NCI-H2227 treated with DMSO at 0.1 percent for 48 hours (cell line): Measurements from ENCODE around the gene FXYD3.
"Not testable (repeated sequence)": the region's sequence is repeated elsewhere in the genome, so short reads cannot be mapped to it uniquely, and the experiment has no call there.

ENCODE experiments used
- DNase-seq: peaks from one replicate; lab custom pipeline; 2025; lab: John Stamatoyannopoulos, UW

Gene FXYD3

DNA sequence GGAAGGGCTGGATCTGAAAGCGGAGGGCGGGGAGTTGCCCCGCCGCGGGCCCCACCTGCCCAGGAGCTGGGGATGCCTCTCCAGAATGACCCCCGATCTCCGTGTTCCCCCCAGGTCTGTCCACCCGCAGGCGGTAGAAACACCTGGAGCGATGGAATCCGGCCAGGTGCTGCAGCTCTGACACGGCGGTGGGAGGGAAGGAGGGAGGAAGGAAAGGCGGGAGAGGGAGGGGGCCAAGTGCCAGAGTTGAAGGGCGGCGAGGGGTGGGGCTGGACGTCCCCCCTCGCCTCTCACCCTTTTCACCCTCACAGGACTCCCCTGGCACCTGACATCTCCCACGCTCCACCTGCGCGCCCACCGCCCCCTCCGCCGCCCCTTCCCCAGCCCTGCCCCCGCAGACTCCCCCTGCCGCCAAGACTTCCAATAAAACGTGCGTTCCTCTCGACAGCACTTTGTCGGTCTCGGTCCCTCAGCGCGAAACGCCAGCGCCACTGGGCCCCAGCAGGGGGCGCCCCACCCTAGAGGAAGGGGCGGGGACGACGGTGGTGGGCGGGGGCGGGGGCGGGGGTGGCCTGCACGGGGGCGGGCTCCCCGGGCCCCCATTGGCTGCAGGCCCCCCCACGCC is 27.1 kb downstream of the FXYD3 start:
- peak; percentile 83 for DNase-seq

DNA sequence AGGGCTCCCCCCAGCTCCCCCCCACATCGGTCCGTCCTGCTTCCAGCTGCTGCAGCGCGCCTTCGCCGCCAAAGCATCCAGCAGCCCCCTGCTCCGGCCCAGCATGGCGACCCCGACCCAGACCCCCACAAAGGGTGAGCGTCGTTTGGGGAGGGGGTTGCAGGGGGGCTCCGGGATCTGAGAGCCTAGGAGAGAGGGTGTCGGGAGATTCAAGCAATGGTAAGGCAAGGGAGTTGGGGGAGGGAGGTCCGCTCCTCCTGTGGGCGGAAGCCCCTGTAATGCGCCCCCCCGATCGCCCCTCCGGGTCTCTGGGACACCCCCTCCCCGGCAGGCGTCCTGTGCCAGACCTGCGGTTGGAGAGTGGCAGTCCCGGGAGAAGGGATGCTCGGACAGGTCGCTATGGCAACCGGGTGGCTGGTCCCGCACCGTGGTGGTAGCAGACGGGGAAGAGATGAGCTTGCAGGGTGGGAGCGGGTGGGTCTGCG is 27.6 kb downstream of the FXYD3 start, which contains the start of gene FXYD7:
Gene FXYD7, plus strand, starts transcription at position 25 of the 485 bp plus-strand sequence. Its CDS starts 79 bp downstream, at position 104.
- DNase-seq = peak; percentile 85

DNA sequence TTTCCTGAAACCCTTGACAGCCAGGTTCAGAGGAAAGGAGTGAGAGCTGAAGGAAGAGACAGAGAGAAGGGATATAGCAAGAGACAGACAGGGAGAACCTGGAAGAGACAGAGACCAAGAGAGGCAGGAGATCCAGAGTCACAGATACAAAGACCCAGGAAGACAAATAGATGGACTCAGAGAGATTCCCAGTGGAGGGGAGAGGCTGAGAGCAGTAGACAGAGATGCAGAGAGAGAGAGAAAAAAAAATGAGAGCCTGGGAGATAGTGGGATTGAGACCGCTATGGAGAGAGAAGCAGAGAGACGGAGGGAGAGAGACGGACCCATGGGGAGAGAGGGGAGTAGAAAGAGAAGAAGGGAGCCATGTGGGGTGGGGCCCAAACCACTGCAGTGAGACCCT is 28.2 kb downstream of the FXYD3 start:
- peak; percentile 85 for DNase-seq

DNA sequence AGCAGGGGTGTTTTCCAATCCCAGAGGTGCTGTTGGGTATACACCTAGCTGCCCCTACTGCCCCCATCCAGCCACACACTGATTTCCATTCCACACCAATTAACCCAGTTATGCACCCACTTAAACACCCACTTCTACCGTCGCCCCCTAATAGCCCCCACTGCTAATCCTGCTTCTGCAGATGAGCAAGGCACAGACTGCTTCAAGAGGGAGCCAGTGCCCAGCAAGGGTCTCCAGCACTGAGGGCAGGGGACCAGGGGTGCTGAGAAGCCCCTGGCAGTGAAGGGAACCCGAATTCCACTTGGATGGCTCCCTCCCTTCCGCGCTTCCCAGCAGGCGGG is 28.6 kb downstream of the FXYD3 start:
- DNase-seq = no peak

DNA sequence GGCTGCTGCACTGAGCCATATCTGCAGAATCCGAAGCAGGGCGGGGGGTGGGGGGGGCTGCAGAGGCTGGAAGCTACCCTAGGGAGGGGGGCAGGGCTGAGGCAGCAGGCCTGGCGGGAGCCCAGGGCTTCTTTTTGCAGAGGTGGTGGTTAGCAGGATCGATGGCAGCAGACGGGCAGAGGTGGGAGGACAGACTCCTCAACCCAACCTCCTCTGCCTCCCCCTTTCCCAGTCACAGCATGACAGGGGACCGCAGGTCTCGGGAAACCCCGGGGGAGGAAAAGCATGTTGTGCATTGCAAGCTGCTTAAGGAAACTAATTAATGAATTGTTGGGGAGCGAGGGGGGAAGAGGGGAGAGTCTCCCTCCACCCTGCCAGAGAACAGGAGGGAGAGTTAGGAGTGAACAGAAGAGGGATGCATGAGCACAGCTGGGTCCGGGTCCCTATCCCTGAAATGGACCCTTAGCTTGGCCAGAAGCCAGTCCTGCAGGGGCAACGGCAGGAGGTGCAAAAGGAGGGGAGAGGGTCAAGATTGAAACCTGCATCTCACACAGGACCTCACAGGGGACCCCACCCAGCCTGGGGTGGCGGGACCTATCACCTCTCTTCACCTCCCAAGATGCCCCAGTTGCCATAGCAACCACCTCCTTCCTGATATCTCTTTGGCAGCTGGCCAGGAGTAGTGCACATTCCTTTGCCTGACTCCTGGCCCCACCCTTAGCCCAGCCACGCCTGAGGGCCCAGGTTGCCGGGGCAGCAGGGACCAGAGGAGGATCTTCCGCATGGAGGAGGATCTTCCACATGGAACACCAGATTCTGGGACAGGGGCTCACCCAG is 29.2 kb downstream of the FXYD3 start:
- peak; percentile 74 for DNase-seq

DNA sequence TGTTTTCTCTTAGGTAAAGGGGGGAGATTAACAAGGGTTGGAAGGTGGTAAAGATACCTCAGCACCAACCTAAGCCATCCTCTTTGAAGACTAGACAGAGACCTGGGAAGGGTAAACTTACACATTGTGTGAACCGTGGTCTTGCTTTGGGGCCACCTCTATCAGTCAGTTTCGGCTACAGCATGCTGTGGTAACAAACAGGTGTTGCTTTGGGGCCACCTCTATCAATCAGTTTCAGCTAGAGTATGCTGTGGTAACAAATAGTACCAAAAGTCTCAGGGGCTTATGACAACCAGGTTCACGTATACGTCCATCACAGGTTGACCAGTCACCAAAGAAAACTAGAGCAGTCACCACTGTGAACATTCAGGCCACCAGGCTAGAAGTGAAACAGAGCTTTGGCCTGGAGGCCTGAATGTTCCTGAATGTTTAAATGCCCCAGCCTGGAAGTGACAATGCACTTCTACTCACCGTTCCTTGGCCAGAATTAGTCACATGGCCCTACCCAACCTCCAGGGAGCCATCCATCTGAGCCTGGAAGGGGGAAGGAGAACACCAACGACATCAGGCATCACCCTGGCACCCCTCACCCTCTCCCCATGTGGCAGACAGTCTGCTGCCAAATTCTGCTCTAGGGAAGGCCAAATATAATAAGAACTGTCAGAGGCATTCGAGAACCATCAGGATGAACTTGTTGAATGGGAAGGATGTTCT is 31.3 kb downstream of the FXYD3 start:
- no peak for DNase-seq

DNA sequence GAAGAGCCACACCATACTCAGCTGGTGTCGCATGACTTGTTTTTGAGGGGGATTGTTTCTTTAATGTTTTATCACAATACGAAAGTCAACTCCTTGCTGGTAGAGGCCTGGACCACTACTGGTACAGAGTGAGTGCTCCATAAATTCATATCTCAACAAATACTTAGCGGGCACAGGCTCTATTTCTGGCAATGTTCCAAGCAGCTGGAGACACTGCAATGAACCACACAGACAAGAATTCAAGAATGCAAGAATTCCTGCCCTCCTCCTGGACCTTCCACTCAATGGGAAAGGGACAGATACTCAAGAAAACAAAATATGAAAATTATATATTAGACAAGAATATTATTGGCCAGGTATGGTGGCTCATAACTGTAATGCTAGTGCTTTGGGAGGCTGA is 33.8 kb downstream of the FXYD3 start:
- DNase-seq = no peak

DNA sequence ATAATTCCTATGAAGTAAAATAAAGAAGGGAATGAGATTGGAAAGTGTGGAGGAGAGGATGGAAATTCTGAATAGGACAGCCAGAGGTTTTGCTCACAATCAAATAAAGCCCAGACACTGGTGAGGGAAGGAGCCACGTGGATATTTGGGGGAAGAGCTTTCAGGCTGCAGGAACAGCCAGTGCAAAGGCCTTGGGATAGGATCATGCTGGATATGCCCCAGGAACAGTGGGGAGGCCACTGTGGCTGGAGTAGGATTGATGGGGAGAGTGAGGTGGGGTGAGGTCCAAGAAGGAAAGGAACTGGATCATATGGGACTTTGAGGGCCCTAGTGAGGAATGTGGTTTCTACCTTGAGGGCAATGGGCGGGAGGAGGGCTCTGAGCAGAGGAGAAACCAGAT is 34.8 kb downstream of the FXYD3 start:
- DNase-seq = no peak

DNA sequence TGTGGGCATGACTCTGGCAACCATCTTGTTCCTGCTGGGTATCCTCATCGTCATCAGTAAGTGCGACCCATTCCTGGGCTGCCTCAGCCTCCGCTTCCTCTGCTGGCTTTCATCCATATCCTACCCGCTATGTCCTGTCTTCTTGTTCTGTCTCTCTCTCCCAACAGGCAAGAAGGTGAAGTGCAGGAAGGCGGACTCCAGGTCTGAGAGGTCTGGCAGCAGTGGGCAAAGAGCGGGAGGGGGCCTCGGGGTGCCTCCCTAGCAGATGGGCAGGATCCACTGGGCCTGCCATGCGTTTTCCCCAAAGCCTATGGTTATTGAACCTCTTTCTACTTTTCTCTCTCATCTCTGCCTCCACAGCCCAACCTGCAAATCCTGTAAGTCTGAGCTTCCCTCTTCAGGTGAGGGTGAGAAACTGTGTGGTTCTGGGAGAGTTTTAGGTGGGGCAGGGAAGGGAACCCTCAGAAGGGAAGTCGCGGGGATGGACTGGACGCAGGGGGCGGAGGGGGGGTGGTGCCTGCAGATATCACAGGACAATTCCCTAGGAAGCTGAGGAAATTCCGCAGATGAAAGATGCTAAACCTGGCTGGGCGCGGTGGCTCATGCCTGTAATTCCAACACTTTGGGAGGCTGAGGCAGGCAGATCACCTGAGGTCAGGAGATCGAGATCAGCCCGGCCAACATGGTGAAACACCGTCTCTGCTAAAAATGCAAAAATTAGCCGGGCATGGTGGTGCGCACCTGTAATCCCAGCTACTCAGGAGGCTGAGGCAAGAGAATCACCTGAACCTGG is 35.8 kb downstream of the FXYD3 start:
- DNase-seq = no peak

DNA sequence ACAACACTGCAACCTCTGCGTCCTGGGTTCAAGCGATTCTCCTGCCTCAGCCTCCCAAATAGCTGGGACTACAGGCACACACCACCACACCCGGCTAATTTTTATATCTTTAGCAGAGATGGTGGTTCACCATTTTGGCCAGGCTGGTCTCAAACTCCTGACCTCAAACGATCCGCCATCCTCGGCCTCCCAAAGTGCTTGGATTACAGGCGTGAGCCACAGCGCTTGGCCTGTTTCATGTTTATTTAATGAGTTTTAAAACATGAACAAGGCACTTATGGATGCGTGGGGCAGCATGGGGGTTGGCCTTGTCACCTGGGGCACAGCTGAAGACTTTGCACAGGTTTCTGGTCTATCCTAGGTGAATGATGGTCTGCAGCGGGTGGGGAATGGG is 37.5 kb downstream of the FXYD3 start:
- DNase-seq = not testable (repeated sequence)

DNA sequence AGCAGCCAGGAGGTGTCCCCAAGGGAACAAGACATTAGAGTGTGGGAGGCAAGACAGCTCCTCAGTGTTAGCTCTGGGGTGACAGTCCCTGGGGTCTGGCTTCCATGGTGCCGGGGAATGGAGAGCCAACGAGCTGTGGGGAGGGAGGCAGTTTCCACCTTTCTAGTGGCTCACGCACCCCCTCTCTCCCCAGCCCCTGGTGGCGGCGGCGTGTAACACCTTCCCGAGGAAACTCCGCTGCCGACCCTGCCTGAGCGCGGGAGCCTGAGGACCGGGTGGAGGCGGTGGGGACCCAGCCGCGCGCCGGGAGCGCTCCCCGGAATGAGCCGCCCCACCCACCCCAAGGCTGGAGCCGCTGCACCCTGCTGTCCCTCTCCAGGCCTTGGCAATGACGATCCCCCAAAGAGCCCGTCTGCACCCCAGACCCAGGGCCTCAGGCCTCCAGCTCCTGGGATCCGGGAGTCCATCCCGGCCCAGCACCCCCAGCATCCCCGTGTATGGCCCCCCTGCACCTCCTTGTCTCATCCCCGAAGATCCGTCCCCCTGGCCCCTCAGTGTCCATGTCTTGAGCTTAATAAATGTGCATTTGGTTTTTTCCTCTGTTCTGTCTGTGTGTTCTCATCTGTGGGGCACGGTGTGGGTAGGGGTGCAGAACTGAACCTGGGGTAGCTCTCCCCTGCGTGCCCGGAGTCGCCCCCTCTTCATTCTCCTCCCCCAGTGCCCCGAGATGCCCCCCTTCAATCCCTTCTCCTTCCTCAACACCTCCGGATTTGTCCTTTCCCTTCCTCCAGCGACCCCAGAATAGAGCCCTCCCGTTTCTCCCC is 38.3 kb downstream of the FXYD3 start:
- DNase-seq = peak; percentile 88

DNA sequence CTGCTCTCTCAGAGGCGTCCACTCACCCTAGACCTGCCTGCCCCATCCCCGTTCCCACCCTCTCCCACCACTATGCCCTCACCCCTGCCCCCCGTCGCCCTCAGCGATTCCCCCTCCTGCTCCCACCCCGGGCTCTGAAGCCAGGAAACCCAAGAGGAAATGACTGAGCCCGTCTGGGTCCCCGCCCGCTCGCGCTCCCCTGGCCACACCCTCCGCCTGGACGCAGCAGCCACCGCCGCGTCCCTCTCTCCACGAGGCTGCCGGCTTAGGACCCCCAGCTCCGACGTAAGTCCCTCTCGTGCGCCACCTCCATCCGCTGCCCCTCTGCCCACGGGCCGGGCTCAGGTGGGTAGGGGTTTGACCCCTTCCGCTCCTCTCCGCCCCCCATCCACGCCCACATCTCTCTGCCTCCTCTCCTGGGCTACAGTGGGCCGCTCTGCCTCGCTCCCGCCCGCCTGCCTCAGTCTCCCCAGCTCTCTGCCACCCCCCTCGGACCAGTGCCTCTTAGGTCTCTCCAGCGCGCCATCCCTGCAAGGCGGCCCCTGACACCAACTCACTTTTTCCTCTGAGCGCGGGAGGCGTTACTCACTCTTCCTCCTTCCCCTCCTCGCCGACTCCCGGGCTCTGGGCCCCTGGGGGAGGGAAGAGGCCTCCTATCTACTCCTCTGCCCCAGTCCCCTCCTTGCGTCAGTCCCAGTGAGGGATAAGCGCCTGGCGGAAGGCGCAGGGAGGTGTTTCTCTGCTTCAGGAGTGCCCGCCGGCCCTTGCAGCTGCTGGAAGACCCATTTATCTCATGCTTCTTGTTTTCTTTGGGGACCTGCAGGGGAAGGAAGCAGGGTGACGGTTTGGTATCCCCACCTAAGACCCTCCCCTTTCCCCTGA is 39.1 kb downstream of the FXYD3 start, which contains the start of gene FXYD5:
Gene FXYD5, plus strand, starts transcription at position 211 of the 882 bp plus-strand sequence. CDS start 816 bp downstream, outside the sequence.
- peak; percentile 80 for DNase-seq

DNA sequence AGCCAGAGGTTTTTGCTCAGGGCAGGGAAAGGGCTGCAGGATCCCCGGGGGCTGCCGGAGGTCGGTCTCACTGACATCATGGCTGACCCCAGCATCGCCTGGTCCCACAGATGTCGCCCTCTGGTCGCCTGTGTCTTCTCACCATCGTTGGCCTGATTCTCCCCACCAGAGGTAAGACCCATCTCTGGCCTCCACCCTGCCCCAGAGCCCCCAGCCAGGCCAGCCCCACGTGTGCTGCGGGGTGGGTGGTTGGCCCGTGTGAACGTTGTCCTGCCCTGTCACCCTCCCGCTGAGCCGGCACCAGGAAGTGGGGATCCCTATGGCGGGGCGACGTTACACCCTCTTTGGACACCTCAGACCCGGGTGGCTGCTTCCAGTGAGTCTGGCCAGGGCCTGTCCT is 39.8 kb downstream of the FXYD3 start:
- DNase-seq = no peak

DNA sequence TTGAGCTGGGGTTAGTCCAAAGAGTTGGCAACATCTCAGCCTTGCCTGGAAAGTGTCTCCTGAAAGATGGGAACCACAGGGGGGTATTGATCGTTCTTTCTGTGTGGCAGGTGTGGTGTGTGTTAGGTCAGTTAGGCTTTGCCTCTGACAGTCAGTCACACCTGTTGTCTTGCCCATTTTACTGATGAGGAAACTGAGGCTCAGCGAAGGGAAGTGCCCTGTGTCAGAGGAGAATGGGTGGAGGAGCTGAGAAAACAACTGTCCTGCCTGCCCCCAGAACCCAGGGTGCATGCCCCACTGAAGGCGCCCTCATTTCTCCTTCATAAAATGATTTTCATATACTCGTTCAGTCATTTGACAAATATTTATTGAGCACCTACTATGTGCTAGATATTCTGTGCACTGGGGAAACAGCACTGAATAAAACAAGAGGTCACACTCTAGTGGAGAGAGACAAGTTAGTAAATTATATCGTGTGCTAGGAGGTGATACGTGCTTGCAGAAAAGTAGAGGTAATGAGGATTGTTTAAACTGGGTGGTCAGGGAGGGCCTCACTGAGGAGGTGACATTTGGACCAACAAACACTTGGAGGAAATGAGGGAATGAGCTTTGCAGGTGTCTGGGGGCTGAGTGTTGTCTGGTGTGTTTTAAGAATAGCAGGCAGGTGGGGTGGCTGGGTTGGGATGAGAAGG is 40.5 kb downstream of the FXYD3 start:
- no peak for DNase-seq

DNA sequence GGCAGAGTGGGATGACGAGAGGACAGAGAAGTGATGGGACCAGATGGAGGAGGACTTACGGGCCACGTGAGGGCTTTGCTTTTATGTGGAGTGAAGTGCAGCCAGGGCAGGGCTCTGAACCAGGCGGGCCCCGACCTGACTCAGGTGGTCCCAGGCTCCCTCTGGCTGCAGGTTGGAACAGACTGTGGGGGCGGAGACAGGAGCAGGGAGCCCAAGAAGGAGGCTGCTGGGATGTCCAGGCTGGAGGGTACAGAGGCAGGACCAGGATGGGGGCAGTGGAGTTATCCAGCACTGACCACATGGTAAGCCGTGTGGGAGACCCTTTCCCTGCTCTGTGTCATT is 41.0 kb downstream of the FXYD3 start:
- DNase-seq = no peak

DNA sequence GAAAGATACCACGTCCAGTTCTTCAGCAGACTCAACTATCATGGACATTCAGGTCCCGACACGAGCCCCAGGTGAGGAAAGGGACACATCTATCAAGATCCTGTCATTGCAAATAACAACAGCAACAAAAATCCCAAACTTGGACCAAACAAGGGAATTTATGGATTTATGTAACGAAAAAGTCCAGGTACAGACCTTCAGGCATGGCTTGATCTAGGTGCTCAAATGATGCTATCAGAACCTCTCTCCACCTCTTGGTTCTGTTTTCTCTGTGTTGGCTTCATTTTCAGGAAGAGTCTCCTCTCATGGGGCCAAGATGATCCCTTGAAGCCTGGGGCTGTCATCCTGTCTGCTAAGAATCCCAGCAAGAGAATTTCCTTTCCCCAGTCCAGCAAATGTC is 41.8 kb downstream of the FXYD3 start:
- DNase-seq = no peak

DNA sequence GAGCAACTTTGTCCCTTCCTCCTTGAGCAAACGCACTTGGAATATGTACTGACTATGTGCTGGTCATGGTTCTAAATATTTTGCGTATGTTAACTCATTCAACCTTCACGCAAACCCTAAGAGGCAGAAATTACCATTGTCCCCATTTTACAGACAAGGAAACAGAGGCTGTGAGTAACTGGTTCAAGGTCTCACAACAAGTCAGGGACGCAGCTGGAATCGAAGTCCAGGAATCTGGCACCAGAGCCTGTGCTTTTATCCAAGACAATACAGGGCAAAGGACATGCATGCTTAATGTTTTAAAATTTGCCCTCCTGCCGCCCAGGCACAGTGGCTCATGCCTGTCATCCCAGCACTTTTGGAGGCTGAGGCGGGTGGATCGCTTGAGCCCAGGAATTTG is 44.0 kb downstream of the FXYD3 start:
- DNase-seq = no peak

DNA sequence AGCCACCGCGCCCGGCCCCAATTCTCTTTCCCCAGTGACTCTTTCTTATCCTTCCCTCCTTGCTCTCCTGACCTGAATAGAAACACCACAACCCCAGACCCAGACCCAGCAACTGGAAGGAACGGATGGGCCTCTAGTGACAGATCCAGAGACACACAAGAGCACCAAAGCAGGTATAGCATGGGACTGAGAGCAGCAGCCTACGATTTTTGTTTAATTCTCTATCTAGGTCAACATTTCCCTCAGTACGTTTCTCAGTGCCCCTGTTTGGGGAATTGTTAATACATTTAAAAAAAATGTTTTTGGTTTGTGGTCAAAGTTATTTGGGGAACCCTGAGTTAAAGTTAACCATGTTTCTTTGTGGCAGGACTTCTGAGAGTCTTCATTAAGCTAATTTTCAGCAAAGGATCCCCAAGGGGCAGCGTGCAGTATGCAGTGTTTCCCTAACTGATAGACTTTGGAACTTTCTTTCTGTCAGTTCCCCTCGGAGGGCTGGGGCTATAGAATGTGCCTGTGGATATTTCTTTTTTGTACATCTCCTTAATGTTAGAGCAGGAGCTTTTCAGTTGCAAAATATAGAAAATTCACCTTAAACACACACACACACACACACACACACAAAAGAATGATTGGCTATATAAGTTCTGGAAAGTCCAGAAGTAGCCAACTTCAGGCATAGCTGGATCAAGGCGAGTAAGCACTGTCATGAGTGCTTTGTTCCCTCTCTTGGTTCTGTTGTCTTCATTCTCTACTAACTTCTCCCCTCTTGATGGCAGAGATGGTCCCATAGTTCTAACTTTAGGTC is 45.2 kb downstream of the FXYD3 start:
- no peak for DNase-seq

DNA sequence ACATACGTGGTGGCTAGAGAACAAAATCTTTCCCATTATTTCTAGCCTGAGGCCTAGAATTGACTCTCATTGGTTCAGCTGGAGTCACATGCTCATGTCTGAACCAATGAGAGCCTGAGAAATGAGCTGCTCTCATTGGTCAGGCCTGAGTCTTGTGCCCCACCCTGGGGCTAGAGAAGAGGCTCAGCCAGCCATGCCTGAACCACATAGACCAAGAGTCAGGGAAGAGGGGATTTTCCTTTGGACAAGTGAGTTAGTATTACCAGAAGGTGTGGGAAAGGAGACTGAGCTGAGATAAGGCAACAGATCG is 45.8 kb downstream of the FXYD3 start:
- no peak for DNase-seq
